HFFc6 (cell line): ENCODE data around the gene STON1. TPM values are rescaled to one million over a fixed set of nuclear protein-coding genes. Genes with fewer than 3 reads are reported as not detected.

Experiments
- DNase-seq: peaks from one replicate; pipeline ENCODE4 v3.0.0-alpha.2; 2018
- H3K27ac Mint-ChIP-seq: 2 replicates; pipeline ENCODE4 v1.8.0; 2020; ENCODE audit warnings: mild to moderate bottlenecking, mixed read lengths
- H3K27me3 Mint-ChIP-seq: 2 replicates; pipeline ENCODE4 v1.8.0; 2021; ENCODE audit warnings: mild to moderate bottlenecking, moderate library complexity, mixed read lengths; ENCODE audit not compliant: insufficient read depth
- H3K36me3 Mint-ChIP-seq: 2 replicates; pipeline ENCODE4 v1.8.0; 2021; ENCODE audit warnings: low read depth, mixed read lengths
- H3K4me1 Mint-ChIP-seq: 2 replicates; pipeline ENCODE4 v1.8.0; 2020; ENCODE audit warnings: low read depth, mixed read lengths
- H3K4me3 Mint-ChIP-seq: 2 replicates; pipeline ENCODE4 v1.8.0; 2020; ENCODE audit warnings: mild to moderate bottlenecking, moderate library complexity, mixed read lengths
- H3K9me3 Mint-ChIP-seq: 2 replicates; pipeline ENCODE4 v1.8.0; 2020; ENCODE audit warnings: mild to moderate bottlenecking, mixed read lengths
- total RNA-seq, 6 experiments: library from RNA; stranded (reverse); fragmentation: NEBNext Ultra II Directional; extraction: Animal tissue kit (Norgen Biotek cat#: 25700); gene quantifications; 2 replicates in 1 of 6; 3 replicates in 5 of 6; pipeline ENCODE4 v1.2.3, GENCODE V29; 2021
- TF ChIP-seq, protein P1 (sequence below): fragments of 200-600 bp; sonication (generic); IDR thresholded peaks from 2 replicates; pipeline ENCODE4 v1.5.0; 2021; ENCODE audit warnings: antibody characterized with exemption, mild to moderate bottlenecking

STON1 gene
- total RNA-seq, 6 experiments from 2014 or later: 1.3 to 4.3 (median 3.1) TPM

DNA sequence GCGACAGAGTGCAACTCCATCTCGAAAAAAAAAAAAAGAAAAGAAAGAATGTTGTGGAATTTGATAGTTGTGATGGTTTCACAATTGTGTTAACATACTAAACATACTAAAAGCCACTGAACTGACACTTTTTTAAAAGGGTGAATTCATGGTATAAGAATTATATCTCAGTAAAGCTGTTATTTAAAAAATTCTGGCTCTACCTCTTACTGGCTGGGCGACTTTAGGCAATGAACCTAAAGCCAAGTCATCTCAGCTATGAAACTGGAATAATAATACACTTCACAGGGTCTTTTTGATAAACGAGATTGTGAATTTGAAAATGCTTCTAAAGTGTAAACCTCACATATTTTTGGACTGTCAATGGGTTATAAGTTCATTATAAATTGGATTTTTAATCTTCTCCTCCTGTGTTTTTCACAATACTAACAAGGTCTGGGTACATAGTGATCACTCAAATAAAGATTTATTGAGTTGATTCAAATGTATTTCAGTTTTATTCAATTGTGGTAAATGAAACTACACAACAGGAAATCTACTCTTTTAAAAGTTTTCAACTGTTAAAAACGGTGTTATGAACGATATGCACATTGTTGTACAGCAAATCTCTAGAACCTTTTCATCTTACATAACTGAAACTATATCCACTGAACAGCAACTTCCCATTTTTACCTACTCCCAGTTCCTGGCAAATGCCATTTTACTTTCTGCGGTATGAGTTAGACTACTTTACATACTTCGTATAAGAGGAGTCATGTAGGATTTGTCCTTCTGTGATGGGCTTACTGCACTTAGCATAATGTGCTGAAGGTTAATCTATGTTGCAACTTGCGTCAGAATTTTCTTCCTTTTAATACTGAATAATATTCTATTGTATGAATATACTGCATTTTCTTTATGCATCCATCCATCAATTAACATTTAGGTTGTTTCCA, 44.7 kb downstream of the STON1 start:
- Mint-ChIP-seq H3K27ac (no peak overlapping the region), H3K27me3 (peaks cover 4% of the 10 kb centered on the region)
- TF ChIP-seq, protein P1, sequence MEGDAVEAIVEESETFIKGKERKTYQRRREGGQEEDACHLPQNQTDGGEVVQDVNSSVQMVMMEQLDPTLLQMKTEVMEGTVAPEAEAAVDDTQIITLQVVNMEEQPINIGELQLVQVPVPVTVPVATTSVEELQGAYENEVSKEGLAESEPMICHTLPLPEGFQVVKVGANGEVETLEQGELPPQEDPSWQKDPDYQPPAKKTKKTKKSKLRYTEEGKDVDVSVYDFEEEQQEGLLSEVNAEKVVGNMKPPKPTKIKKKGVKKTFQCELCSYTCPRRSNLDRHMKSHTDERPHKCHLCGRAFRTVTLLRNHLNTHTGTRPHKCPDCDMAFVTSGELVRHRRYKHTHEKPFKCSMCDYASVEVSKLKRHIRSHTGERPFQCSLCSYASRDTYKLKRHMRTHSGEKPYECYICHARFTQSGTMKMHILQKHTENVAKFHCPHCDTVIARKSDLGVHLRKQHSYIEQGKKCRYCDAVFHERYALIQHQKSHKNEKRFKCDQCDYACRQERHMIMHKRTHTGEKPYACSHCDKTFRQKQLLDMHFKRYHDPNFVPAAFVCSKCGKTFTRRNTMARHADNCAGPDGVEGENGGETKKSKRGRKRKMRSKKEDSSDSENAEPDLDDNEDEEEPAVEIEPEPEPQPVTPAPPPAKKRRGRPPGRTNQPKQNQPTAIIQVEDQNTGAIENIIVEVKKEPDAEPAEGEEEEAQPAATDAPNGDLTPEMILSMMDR: no peak

DNA sequence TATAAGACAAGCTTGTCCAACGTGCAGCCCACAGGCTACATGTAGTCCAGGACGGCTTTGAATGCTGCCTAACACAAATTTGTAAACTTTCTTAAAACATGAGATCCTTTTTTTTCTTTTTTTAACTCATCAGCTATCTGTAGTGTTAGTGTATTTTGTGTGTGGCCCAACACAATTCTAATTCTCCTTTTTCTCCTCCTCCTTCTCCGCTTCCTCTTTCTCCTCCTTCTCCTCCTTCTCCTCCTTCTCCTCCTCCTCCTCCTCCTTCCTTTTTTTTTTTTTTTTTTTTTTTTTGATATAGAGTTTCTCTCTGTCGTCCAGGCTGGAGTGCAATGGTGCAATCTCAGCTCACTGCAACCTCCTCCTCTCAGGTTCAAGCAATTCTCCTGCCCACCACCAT, 48.4 kb downstream of the STON1 start:
- no peaks in the 10 kb centered on the region for H3K4me1 Mint-ChIP-seq
- no peak overlapping the region for H3K4me3 Mint-ChIP-seq
- no peaks in the 10 kb centered on the region for H3K9me3 Mint-ChIP-seq
- TF ChIP-seq, protein P1: no peak
- DNase-seq: no peak
- H3K36me3 Mint-ChIP-seq: no peaks in the 10 kb centered on the region
- no peak overlapping the region for H3K27ac Mint-ChIP-seq
- H3K27me3 Mint-ChIP-seq: peaks cover 2% of the 10 kb centered on the region; the same call in 1 of the 2 replicates

More for the DNA sequence above, 44.7 kb downstream of the STON1 start:
- Mint-ChIP-seq H3K4me3 (no peak overlapping the region), H3K36me3 (no peaks in the 10 kb centered on the region; the same call in 1 of the 2 replicates), H3K4me1 (peaks cover 3% of the 10 kb centered on the region; the same call in 1 of the 2 replicates), H3K9me3 (no peaks in the 10 kb centered on the region)
- no peak for DNase-seq

DNA sequence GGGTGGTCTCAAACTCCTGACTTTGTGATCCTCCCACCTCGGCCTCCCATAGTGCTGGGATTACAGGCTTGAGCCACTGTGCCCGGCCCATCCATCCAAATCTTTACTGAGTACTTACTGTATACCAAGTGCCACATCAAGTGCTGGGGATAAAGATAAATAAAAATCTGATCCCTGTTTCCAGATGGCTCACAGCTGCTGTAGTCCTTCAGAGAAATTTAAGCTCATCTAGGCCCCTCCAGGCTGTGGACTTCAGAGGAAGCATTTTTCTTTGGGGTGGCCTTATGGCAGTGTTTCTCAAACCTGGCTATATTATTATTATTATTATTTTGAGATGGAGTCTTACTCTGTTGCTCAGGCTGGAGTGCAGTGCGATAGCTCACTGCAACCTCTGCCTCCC, 54.0 kb downstream of the STON1 start:
- Mint-ChIP-seq H3K27ac (no peak overlapping the region), H3K27me3 (peaks cover 2% of the 10 kb centered on the region; the same call in 1 of the 2 replicates), H3K36me3 (no peaks in the 10 kb centered on the region), H3K9me3 (no peaks in the 10 kb centered on the region), H3K4me1 (peaks cover 2% of the 10 kb centered on the region), H3K4me3 (no peak overlapping the region)
- TF ChIP-seq, protein P1: no peak
- no peak for DNase-seq

DNA sequence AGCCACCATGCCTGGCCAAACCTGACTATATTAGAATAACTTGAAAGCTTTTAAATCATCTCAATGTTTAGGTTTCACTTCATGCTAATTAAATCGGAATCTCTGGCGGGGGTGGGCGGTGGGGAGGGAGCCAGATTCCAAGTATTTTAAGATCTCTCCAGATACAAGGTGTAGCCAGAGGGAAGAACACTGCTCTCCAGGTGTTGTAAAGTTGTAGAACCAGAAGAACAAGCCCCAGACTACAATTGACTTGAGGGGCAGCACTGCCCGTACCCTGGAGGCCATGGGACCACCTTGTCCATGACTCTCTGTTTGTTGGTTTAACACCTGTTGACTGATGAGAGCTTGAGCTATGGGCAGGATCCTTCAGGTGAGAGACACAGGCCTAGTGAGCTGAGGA, 54.6 kb downstream of the STON1 start:
- peaks cover 6% of the 10 kb centered on the region for H3K4me1 Mint-ChIP-seq
- TF ChIP-seq, protein P1: no peak
- no peaks in the 10 kb centered on the region for H3K9me3 Mint-ChIP-seq
- no peak overlapping the region for H3K27ac Mint-ChIP-seq
- no peak overlapping the region for H3K4me3 Mint-ChIP-seq
- DNase-seq: no peak
- H3K27me3 Mint-ChIP-seq: peaks cover 2% of the 10 kb centered on the region; the same call in 1 of the 2 replicates
- no peaks in the 10 kb centered on the region for H3K36me3 Mint-ChIP-seq

DNA sequence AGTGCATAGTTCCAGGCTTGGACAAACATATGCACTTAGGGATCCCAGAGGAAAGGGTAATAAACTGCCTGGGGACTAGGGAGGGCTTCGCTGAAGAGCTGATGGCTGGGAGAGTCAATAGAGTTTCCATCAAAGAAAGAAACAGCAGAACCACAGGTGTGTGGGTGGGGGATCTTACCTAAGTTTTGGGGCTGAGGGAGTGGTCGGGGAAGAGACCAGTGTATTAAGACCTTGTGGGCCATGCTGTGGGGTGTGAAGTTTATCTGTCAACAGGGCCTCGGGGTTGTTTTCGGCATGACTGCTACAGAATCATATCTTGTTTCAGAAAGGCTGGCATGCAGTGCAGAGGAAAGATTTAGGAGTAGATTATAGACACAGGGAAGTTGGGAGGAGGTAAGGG, 56.5 kb downstream of the STON1 start:
- H3K4me1 Mint-ChIP-seq: peaks cover 6% of the 10 kb centered on the region
- no peak overlapping the region for H3K4me3 Mint-ChIP-seq
- no peak overlapping the region for H3K27ac Mint-ChIP-seq
- no peaks in the 10 kb centered on the region for H3K27me3 Mint-ChIP-seq
- H3K36me3 Mint-ChIP-seq: no peaks in the 10 kb centered on the region
- H3K9me3 Mint-ChIP-seq: no peaks in the 10 kb centered on the region
- no peak for DNase-seq
- TF ChIP-seq, protein P1: no peak
